ENCODE measurements around the gene HDAC4. TPM values are rescaled to one million over a fixed set of nuclear protein-coding genes. Genes with fewer than 3 reads are reported as not detected.

HDAC4 gene
- total and polyA plus RNA-seq, 8 donors: 1.7 to 98.8 (median 24.5) TPM

GRCh38 chr2:239034561-239035341 is 366.1 kb downstream of the HDAC4 start:
- 59 to 85% (median 76%) methylated on average over 9 to 19 of the region's 19 CpGs for WGBS, 5 donors
- Histone ChIP-seq H3K4me3 (no peak overlapping the region), H3K36me3 (no peaks in the 10 kb centered on the region), H3K27me3 (peaks cover 0 to 19% (median 9%) of the 10 kb centered on the region in 3 donors), H3K4me1 (peaks cover 0 to 6% (median 4%) of the 10 kb centered on the region in 4 donors), H3K27ac (no peak overlapping the region), H3K9me3 (no peaks in the 10 kb centered on the region)
- intact Hi-C loops (cut with DNase I; ENCODE audit: low total_unique reads): loop anchor here (10.0 kb wide), 3 partner anchors 850 to 1110 kb away; partner anchors contain the start of gene OTOS
- TF ChIP-seq CTCF (IDR thresholded peaks at IDR 0.05) (no peak), POLR2AphosphoS5 (IDR thresholded peaks at IDR 0.05) (no peak), EP300 (IDR thresholded peaks at IDR 0.05) (no peak), POLR2A (IDR thresholded peaks at IDR 0.05) (no peak)
- DNase-seq: no peak

- no peak for TF ChIP-seq EP300 (IDR thresholded peaks at IDR 0.05)
- Histone ChIP-seq H3K4me1 (peaks cover 0 to 6% (median 4%) of the 10 kb centered on the region in 4 donors), H3K4me3 (no peak overlapping the region), H3K36me3 (no peaks in the 10 kb centered on the region), H3K9me3 (no peaks in the 10 kb centered on the region), H3K27me3 (peaks cover 0 to 19% (median 9%) of the 10 kb centered on the region in 3 donors), H3K27ac (no peak overlapping the region)
- DNase-seq: no peak
- 60 to 76% (median 66%) methylated on average over 12 to 13 of the region's 13 CpGs for WGBS, 5 donors
- intact Hi-C loops (cut with DNase I; ENCODE audit: low total_unique reads): loop anchor here (10.0 kb wide), 3 partner anchors 851 to 1111 kb away; partner anchors contain the start of gene OTOS
Observed at GRCh38 chr2:239033801-239034560, 366.8 kb downstream of the HDAC4 start.

DNA sequence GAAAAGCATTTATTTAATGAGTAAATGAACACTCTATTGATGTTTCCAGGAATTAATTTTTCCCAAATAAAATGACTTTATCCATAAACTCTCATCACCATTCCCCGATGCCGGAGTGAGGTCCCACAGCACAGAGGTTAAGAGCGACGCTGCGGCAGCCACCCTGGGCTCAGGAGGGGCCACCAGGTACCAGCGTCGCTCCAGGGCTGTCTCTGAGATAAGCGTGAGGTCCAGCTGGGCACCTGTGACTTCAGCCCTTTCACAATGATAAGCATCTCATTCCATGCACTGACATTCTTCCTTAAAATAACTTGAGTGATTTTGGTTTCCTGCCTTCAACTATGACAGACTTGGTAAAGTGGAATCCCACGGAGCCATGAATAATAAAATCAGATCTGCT is 370.9 kb downstream of the HDAC4 start:
- Histone ChIP-seq H3K9me3 (no peaks in the 10 kb centered on the region), H3K27ac (no peak overlapping the region), H3K27me3 (peaks cover 0 to 23% (median 8%) of the 10 kb centered on the region in 3 donors), H3K4me1 (peaks cover 5 to 11% (median 9%) of the 10 kb centered on the region in 4 donors), H3K4me3 (no peak overlapping the region), H3K36me3 (no peaks in the 10 kb centered on the region)
- TF ChIP-seq POLR2AphosphoS5 (IDR thresholded peaks at IDR 0.05) (no peak), CTCF (IDR thresholded peaks at IDR 0.05) (no peak), POLR2A (IDR thresholded peaks at IDR 0.05) (no peak), EP300 (IDR thresholded peaks at IDR 0.05) (no peak)
- 61 to 76% (median 68%) methylated on average over 9 of the region's 9 CpGs for WGBS, 5 donors
- intact Hi-C loops (cut with DNase I; ENCODE audit: low total_unique reads): loop anchor here (10.0 kb wide), 3 partner anchors 855 to 1115 kb away; partner anchors contain the start of gene OTOS
- DNase-seq: no peak

- DNase-seq: no peak
- Histone ChIP-seq H3K27ac (no peak overlapping the region), H3K9me3 (no peaks in the 10 kb centered on the region), H3K36me3 (no peaks in the 10 kb centered on the region), H3K4me3 (no peak overlapping the region), H3K27me3 (peaks cover 0 to 10% (median 0%) of the 10 kb centered on the region in 3 donors), H3K4me1 (peaks cover 5 to 21% (median 14%) of the 10 kb centered on the region in 4 donors)
- TF ChIP-seq POLR2AphosphoS5 (IDR thresholded peaks at IDR 0.05): no peak
- TF ChIP-seq POLR2A (IDR thresholded peaks at IDR 0.05): no peak
- no peak for TF ChIP-seq EP300 (IDR thresholded peaks at IDR 0.05)
- TF ChIP-seq CTCF (IDR thresholded peaks at IDR 0.05): no peak
- intact Hi-C loops (cut with DNase I; ENCODE audit: low total_unique reads): no loop called here
- WGBS, 5 donors: 86 to 94% (median 88%) methylated on average over 5 of the region's 5 CpGs
Observed at GRCh38 chr2:239028253-239028619, 372.6 kb downstream of the HDAC4 start.

Measured in stomach (tissue), 9 donors.